GM19351 (cell line): Measurements from ENCODE around the gene GALC.

ENCODE experiments used
- ATAC-seq: cut with Tn5 transposase; IDR thresholded peaks from one replicate; pipeline ENCODE4 v1.9.1; 2021; ENCODE audit warnings: mild to moderate bottlenecking, moderate library complexity; ENCODE audit not compliant: unreplicated experiment

GALC gene

GRCh38 chr14:87960013-87960787 is 32.8 kb downstream of the GALC start:
- ATAC-seq = no peak

GRCh38 chr14:87955501-87955900 is 37.5 kb downstream of the GALC start:
- ATAC-seq = no peak

- peak; percentile 84 for ATAC-seq
These were observed 40.5 kb downstream of the GALC start for GRCh38 chr14:87952307-87953094.

- ATAC-seq = no peak
These were observed 47.9 kb downstream of the GALC start for GRCh38 chr14:87944987-87945604.

DNA sequence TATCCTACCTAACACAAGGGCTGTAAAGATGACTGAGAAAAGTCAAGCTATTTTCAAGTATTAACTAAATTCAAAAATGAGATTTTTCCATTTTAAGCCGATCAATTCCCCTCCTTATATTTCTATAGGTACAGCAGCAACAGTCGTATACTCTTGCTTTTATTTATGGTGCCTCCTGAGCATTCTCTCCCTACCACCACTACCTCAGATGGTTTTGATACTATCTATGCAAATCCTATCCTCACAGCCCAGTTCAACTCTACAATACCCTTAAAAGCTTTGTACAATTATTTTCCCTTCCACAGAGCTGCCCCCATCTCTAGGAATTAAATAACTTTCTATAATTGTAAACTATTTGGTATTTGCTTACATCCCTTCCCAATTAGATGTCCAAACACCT is 52.1 kb downstream of the GALC start:
- peak; percentile 51 for ATAC-seq

DNA sequence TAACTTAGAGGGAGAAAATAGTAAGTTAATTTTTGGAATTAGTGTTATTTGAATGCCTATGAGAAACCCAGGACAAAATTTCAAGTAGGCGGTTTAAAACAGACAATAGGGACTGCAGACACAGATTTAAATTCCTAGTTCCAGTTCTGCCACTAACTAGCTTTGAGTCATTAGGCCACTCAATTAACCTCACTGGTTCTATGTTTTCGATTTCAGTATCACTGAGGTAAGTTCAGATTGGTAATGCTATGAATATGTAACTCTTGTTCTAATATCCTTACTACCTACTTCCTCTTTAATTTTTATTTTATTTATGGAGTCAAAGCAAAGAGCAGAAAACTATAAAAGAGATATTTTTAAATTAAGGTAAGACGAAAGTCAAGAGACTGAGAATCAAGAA is 52.6 kb downstream of the GALC start:
- ATAC-seq = peak; percentile 98

DNA sequence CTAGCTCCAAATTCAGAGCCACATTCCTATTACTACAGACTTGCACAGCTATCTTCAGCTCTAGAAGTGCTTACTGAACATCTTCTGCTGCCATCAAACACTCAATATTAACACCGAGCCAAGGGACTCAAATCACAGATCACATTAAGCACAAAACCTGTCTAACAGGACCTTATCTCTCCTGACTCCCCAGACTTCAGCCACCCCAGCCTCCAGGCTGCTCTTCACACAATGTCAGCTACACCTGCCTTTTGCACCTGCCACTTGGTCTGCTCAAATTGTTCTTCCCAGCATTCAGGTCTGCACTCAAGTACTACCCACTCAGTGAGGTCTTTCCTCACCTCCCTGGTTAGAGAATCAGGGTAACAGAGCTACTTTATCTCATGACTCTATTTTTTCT is 57.1 kb downstream of the GALC start:
- no peak for ATAC-seq

GRCh38 chr14:87935081-87935828 is 57.7 kb downstream of the GALC start:
- ATAC-seq = no peak

GRCh38 chr14:87934185-87934584 is 58.8 kb downstream of the GALC start:
- peak; percentile 87 for ATAC-seq

GRCh38 chr14:87916886-87917275 is 76.1 kb downstream of the GALC start:
- no peak for ATAC-seq

GRCh38 chr14:87916103-87916885 is 76.7 kb downstream of the GALC start:
- no peak for ATAC-seq

DNA sequence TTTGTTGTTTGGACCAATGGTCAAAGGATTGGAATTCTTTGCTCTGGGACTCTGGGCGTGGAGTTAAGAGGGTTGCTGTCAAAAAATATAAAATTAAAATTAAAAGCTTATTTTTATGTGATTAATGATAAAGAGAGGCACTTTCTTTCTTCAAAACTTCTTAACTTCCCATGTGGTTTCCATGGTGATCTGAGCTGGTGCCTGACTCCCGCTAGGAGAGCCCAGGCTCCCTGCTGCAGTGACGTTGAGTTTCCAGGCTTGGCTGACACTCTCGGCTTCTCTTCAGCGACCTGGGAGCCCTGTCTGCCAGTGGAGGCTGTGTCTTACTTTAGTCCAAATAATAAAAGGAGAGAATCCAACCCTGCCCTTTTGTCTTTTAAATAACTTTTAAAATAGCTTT is 84.4 kb downstream of the GALC start:
- ATAC-seq = no peak

DNA sequence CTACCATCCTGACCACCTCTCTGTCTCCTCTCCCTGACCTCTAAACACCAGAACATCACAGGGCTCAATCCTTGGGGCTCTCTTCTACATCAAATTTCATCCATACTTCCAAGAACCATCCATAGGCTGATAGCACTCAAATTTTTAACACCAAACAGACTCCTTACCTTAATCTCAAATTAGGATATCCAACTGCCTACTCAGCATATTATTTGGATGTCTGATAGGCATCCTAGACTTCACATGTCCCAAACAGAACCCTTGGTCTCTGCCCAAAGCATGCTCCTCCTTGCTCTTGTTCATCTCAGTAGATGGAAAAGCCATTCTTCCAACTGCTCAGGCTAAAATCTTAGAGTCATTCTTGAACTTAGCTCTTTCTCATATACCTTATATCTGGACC is 91.3 kb downstream of the GALC start:
- ATAC-seq = no peak

GRCh38 chr14:87901236-87901635 is 91.7 kb downstream of the GALC start:
- no peak for ATAC-seq

- no peak for ATAC-seq
These were observed 93.8 kb downstream of the GALC start for GRCh38 chr14:87899228-87899627.

- ATAC-seq = no peak
These were observed 94.7 kb downstream of the GALC start for GRCh38 chr14:87898301-87898700.

GRCh38 chr14:87896393-87897380 is 96.3 kb downstream of the GALC start:
- ATAC-seq = peak; percentile 77

DNA sequence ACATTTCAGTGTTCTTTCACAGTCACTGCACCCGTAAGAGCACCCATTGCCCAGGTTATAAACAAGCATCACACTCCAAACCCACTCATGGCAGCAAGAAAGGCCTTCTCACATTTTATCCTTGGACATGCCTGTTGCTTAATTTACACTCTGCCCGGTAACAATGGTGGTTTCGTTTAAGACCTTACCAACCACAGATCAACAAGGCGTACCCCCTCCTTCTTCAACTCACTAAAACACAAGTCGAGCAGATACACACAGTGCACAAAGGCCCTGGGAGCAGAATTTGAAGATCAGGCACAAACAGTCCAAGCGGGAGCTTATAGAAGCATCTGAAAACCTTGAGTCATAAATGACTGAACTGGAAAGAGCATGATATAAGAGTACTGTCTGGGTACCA is 98.1 kb downstream of the GALC start:
- no peak for ATAC-seq

GRCh38 chr14:87892763-87893162 is 100.2 kb downstream of the GALC start:
- ATAC-seq = no peak
